Measurements from ENCODE around the gene NPY4R2. TPM values are rescaled to one million over a fixed set of nuclear protein-coding genes. Genes with fewer than 3 reads are reported as not detected.
"Not testable (repeated sequence)": the region's sequence is repeated elsewhere in the genome, so short reads cannot be mapped to it uniquely, and the experiment has no call there.

The NPY4R2 gene
- total RNA-seq, 2 donors from 2014 or later = 2.6 to 5.2 TPM

DNA sequence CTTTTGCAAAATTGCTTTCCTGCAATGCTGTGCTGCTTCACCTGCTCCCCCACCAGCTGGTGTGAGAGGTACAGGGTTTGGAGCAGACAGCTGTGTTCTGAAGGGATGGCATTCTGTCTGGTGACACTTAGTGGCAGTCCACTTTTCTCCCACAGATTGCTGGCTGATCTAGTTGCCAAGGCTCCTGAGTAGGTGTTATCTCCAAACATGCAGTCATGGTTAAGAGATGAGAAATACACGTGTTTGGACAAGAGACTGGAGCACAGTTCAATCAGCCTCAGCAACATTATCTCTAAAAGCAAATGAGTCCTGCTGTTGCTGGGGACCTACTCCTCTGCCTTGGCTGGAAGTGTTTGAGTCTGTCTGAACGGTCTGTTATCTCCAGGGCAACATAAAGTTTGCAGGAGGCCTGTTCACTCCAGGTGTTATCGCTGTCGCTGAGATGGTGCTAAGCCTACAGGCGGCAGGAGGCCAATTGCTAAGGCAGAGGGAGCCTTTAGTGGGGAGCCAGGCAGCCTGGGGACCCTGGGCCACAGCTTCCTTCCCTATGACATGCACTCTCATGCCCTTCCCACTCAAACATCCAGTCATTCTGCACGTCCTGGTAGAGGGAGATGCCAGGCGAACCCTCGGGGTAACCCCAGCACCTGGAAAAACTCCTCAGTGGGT is 24.0 kb downstream of the NPY4R2 start:
- H3K9ac ChIP-seq (ENCODE audit: low read depth in 2 of 2, low read length in 2 of 2); H3K36me3 ChIP-seq; H3K4me3 ChIP-seq; H3K27ac ChIP-seq; H3K4me1 ChIP-seq; DNase-seq; H3K27me3 ChIP-seq; intact Hi-C loops (cut with DNase I); H3K9me3 ChIP-seq: not testable (repeated sequence)

GRCh38 chr10:47943328-47943727 is 24.9 kb downstream of the NPY4R2 start:
- H3K4me1 ChIP-seq; intact Hi-C loops (cut with DNase I): not testable (repeated sequence)
- peak; percentile 41 for DNase-seq

GRCh38 chr10:47947424-47947823 is 29.0 kb downstream of the NPY4R2 start:
- H3K9me3 ChIP-seq; H3K9ac ChIP-seq (ENCODE audit: low read depth in 2 of 2, low read length in 2 of 2); H3K27me3 ChIP-seq; H3K4me1 ChIP-seq; H3K4me3 ChIP-seq; intact Hi-C loops (cut with DNase I); DNase-seq; H3K36me3 ChIP-seq; H3K27ac ChIP-seq: not testable (repeated sequence)

More at GRCh38 chr10:47943328-47943727, 24.9 kb downstream of the NPY4R2 start:
- H3K27me3 ChIP-seq; H3K36me3 ChIP-seq; H3K4me3 ChIP-seq; H3K9me3 ChIP-seq; H3K9ac ChIP-seq (ENCODE audit: low read depth in 2 of 2, low read length in 2 of 2); H3K27ac ChIP-seq: not testable (repeated sequence)

DNA sequence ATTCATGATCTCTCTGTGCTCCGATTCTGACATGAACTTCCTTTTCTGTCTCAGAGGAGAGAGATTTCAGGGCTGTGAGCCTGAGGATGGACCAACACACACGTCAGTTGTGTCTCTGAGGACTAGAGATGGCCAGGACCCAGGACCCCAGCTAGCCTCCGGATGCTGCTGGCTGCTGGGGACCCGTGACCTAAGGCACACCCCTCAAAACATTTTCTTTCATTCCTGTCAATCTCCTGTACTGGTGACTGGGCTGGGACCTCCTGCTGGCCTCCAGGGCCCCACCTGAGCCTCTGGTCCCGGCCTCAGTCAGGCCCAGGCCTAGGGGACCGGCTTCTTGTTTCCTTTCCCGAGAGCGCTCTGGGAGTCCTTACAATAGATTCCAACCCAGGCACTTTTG is 38.7 kb downstream of the NPY4R2 start:
- intact Hi-C loops (cut with DNase I); H3K4me3 ChIP-seq; H3K9ac ChIP-seq (ENCODE audit: low read depth in 2 of 2, low read length in 2 of 2); H3K9me3 ChIP-seq; H3K27me3 ChIP-seq; H3K27ac ChIP-seq; DNase-seq; H3K4me1 ChIP-seq; H3K36me3 ChIP-seq: not testable (repeated sequence)

- H3K9me3 ChIP-seq; intact Hi-C loops (cut with DNase I); DNase-seq; H3K27ac ChIP-seq; H3K4me3 ChIP-seq; H3K9ac ChIP-seq (ENCODE audit: low read depth in 2 of 2, low read length in 2 of 2); H3K36me3 ChIP-seq; H3K27me3 ChIP-seq; H3K4me1 ChIP-seq: not testable (repeated sequence)
Observed at GRCh38 chr10:47959677-47960076, 41.2 kb downstream of the NPY4R2 start.

DNA sequence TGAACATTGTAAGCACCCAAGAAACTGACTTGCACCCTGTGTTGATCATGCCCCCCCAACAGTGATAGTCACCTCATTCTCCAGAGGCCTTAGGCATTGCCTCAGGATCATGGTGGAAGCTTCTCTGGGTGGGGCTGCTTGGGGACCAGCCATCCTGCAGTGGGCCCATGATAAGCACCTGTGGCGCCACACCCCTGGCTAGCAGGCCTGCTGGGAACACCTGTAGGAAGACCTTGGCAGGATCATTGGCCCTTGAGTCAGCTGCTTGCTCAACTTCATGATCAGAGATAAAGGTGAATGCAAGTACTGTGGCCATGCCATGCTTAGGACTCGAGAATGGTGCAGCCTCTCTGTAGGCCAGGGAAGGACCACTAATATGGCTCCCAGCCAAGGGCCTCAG is 42.2 kb downstream of the NPY4R2 start:
- H3K27me3 ChIP-seq; H3K36me3 ChIP-seq; H3K4me3 ChIP-seq; H3K27ac ChIP-seq; H3K9ac ChIP-seq (ENCODE audit: low read depth in 2 of 2, low read length in 2 of 2); H3K4me1 ChIP-seq; intact Hi-C loops (cut with DNase I); DNase-seq; H3K9me3 ChIP-seq: not testable (repeated sequence)

DNA sequence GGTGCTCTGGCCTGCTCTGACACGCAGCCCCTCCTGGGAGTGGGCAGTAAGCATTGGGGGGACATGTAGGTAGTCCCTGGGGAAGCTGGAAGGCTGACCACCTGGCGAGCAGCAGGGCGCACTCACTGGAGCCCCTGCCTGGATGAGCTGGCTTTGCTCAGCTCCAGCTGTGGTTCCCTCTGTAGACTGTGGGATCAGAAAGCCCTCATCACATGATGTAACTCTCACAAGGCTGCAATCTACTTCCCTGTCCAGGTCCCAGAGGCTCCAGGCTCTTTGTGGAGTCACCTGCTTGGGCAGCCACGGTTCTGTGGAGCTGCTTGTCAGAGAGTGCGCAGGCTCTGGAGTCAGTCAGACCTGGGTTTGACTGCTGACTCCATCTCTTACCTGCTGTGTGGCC is 44.3 kb downstream of the NPY4R2 start:
- H3K36me3 ChIP-seq; H3K4me3 ChIP-seq; intact Hi-C loops (cut with DNase I); H3K27ac ChIP-seq; H3K27me3 ChIP-seq; H3K4me1 ChIP-seq; H3K9me3 ChIP-seq; H3K9ac ChIP-seq (ENCODE audit: low read depth in 2 of 2, low read length in 2 of 2); DNase-seq: not testable (repeated sequence)

- DNase-seq; H3K4me1 ChIP-seq; intact Hi-C loops (cut with DNase I); H3K4me3 ChIP-seq; H3K9me3 ChIP-seq; H3K27me3 ChIP-seq; H3K9ac ChIP-seq (ENCODE audit: low read depth in 2 of 2, low read length in 2 of 2); H3K36me3 ChIP-seq; H3K27ac ChIP-seq: not testable (repeated sequence)
Observed at GRCh38 chr10:47964280-47965063, 46.0 kb downstream of the NPY4R2 start.

DNA sequence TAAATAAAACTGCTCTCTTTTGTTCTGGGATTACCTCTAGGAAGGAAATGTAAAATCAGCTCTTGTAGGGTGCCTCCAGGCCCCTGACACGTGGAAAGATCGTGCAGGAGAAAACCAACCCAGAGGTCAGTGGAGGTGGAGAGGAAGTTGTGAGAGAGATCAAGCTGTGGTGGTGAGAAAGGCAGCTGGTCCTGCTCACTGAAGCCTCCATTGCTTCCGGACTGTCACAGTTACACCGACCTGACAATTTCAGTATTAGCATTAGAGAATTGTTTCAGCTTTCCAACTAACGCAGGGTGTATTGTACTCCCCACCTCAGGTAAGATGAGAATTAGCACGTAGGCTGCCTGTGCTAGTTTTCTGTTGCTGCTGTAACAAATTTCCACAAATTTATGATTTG is 50.5 kb downstream of the NPY4R2 start:
- DNase-seq; H3K36me3 ChIP-seq; H3K27me3 ChIP-seq; H3K27ac ChIP-seq; H3K9ac ChIP-seq (ENCODE audit: low read depth in 2 of 2, low read length in 2 of 2); H3K4me3 ChIP-seq; H3K9me3 ChIP-seq; H3K4me1 ChIP-seq; intact Hi-C loops (cut with DNase I): not testable (repeated sequence)

DNA sequence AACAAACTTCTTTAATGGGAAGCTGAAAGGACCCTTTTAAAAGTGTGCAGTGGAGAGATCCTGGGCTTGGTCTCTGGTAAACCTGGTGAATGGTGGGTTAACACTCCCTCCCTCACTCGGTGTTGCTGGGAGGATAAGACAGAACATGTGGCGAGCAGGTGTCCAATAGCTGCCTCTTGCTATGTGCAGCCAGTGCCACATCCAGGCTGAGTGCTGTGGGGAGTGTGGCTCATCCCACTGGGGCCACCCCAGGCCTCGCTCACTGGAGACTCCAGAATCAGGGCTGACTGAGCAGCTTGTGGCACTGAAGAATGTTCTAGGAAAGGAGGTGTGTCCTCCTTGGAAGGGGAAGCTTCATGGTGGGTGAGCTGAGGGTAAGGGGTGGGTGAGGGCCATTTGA is 51.6 kb downstream of the NPY4R2 start:
- H3K9ac ChIP-seq (ENCODE audit: low read depth in 2 of 2, low read length in 2 of 2); H3K27me3 ChIP-seq; DNase-seq; H3K9me3 ChIP-seq; H3K4me3 ChIP-seq; intact Hi-C loops (cut with DNase I); H3K4me1 ChIP-seq; H3K36me3 ChIP-seq; H3K27ac ChIP-seq: not testable (repeated sequence)

DNA sequence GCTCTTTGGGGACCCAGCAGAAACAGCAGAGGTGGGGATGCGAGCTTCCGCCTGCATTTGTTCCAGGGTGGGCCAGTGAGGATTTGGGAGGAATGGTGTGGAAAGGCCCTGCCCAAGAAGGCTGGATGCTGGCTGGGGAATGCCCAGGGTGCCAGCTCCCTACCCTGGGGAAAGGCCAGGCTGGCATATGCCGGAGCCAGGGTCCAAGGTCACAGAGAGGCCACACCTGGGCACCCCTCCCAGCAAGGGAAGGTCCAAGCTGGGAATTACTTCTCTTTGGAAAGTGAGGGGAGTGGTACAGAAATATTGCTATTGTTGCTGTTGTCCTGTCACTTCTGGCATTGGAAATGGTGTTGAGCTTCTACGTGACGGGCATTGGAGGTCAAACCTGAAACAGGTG is 53.1 kb downstream of the NPY4R2 start:
- H3K27ac ChIP-seq; intact Hi-C loops (cut with DNase I); H3K36me3 ChIP-seq; H3K4me3 ChIP-seq; H3K27me3 ChIP-seq; H3K9me3 ChIP-seq; DNase-seq; H3K4me1 ChIP-seq; H3K9ac ChIP-seq (ENCODE audit: low read depth in 2 of 2, low read length in 2 of 2): not testable (repeated sequence)

GRCh38 chr10:47972077-47972476 is 53.6 kb downstream of the NPY4R2 start:
- H3K27ac ChIP-seq; H3K36me3 ChIP-seq; H3K9ac ChIP-seq (ENCODE audit: low read depth in 2 of 2, low read length in 2 of 2); DNase-seq; H3K27me3 ChIP-seq; H3K9me3 ChIP-seq; intact Hi-C loops (cut with DNase I); H3K4me1 ChIP-seq; H3K4me3 ChIP-seq: not testable (repeated sequence)
